Measurements from ENCODE around the gene ETV6.

Gene ETV6

GRCh38 chr12:11815397-11815796, 165.9 kb downstream of the ETV6 start:
- DNase-seq: no peak
- peaks cover 25% of the 10 kb centered on the region for H3K36me3 ChIP-seq (ENCODE audit: insufficient read depth, low read length)
- H3K4me3 ChIP-seq (ENCODE audit: low read depth in 1 of 2, low read length in 2 of 2): no peak overlapping the region
- no peak for ATAC-seq (ENCODE audit: insufficient read depth, low read depth)
- peaks cover 50% of the 10 kb centered on the region for H3K4me1 ChIP-seq (ENCODE audit: insufficient read depth, low read length)
- TF ChIP-seq EZH2 (IDR thresholded peaks at IDR 0.05; ENCODE audit: borderline replicate concordance, low read depth, low read length, severe bottlenecking): no peak
- no peak for TF ChIP-seq CTCF (IDR thresholded peaks at IDR 0.05; ENCODE audit: borderline replicate concordance, extremely low read depth, low read length, poor library complexity, severe bottlenecking)
- peak overlapping the region; percentile 99 for H3K27ac ChIP-seq (ENCODE audit: low read length)
- H3K9ac ChIP-seq (ENCODE audit: low read depth, low read length): no peak overlapping the region
- no peaks in the 10 kb centered on the region for H4K20me1 ChIP-seq (ENCODE audit: insufficient read depth, low read length)
- H3K9me3 ChIP-seq (ENCODE audit: insufficient read depth, low read length, severe bottlenecking): no peaks in the 10 kb centered on the region
- H3K4me2 ChIP-seq (ENCODE audit: insufficient read depth, low read length): no peak overlapping the region
- H2AFZ ChIP-seq (ENCODE audit: low read depth, low read length): no peak overlapping the region
- H3K79me2 ChIP-seq (ENCODE audit: insufficient read depth, low read length): peaks cover 94% of the 10 kb centered on the region
- H3K27me3 ChIP-seq (ENCODE audit: insufficient read depth, low read length, poor library complexity): no peaks in the 10 kb centered on the region

GRCh38 chr12:11819643-11820042, 170.2 kb downstream of the ETV6 start:
- Histone ChIP-seq H4K20me1 (ENCODE audit: insufficient read depth, low read length) (no peaks in the 10 kb centered on the region), H3K4me1 (ENCODE audit: insufficient read depth, low read length) (peaks cover 40% of the 10 kb centered on the region), H3K9me3 (ENCODE audit: insufficient read depth, low read length, severe bottlenecking) (no peaks in the 10 kb centered on the region), H3K9ac (ENCODE audit: low read depth, low read length) (no peak overlapping the region), H3K79me2 (ENCODE audit: insufficient read depth, low read length) (peaks cover 90% of the 10 kb centered on the region), H3K36me3 (ENCODE audit: insufficient read depth, low read length) (peaks cover 45% of the 10 kb centered on the region), H3K27ac (ENCODE audit: low read length) (peak overlapping the region; percentile 18; the same call in 1 of the 2 replicates), H3K4me2 (ENCODE audit: insufficient read depth, low read length) (no peak overlapping the region), H2AFZ (ENCODE audit: low read depth, low read length) (no peak overlapping the region), H3K27me3 (ENCODE audit: insufficient read depth, low read length, poor library complexity) (no peaks in the 10 kb centered on the region), H3K4me3 (ENCODE audit: low read depth in 1 of 2, low read length in 2 of 2) (no peak overlapping the region)
- ATAC-seq (ENCODE audit: insufficient read depth, low read depth) (no peak), DNase-seq (no peak)
- no peak for TF ChIP-seq CTCF (IDR thresholded peaks at IDR 0.05; ENCODE audit: borderline replicate concordance, extremely low read depth, low read length, poor library complexity, severe bottlenecking)
- no peak for TF ChIP-seq EZH2 (IDR thresholded peaks at IDR 0.05; ENCODE audit: borderline replicate concordance, low read depth, low read length, severe bottlenecking)

GRCh38 chr12:11820476-11820875, 171.0 kb downstream of the ETV6 start:
- Histone ChIP-seq H3K27ac (ENCODE audit: low read length) (0 out of 2 replicates have a peak overlapping the region, but pooled peaks have one; percentile 1), H3K27me3 (ENCODE audit: insufficient read depth, low read length, poor library complexity) (no peaks in the 10 kb centered on the region), H3K4me3 (ENCODE audit: low read depth in 1 of 2, low read length in 2 of 2) (no peak overlapping the region), H3K4me1 (ENCODE audit: insufficient read depth, low read length) (peaks cover 41% of the 10 kb centered on the region), H3K79me2 (ENCODE audit: insufficient read depth, low read length) (peaks cover 82% of the 10 kb centered on the region), H4K20me1 (ENCODE audit: insufficient read depth, low read length) (no peaks in the 10 kb centered on the region), H3K9ac (ENCODE audit: low read depth, low read length) (no peak overlapping the region), H3K9me3 (ENCODE audit: insufficient read depth, low read length, severe bottlenecking) (no peaks in the 10 kb centered on the region), H3K36me3 (ENCODE audit: insufficient read depth, low read length) (peaks cover 46% of the 10 kb centered on the region), H2AFZ (ENCODE audit: low read depth, low read length) (no peak overlapping the region), H3K4me2 (ENCODE audit: insufficient read depth, low read length) (no peak overlapping the region)
- ATAC-seq (ENCODE audit: insufficient read depth, low read depth) (no peak), DNase-seq (no peak)
- TF ChIP-seq EZH2 (IDR thresholded peaks at IDR 0.05; ENCODE audit: borderline replicate concordance, low read depth, low read length, severe bottlenecking) (no peak), CTCF (IDR thresholded peaks at IDR 0.05; ENCODE audit: borderline replicate concordance, extremely low read depth, low read length, poor library complexity, severe bottlenecking) (no peak)
